GM19395 (cell line): ENCODE results near the gene ZNF618.

Experiments used
- ATAC-seq: cut with Tn5 transposase; IDR thresholded peaks from one replicate; pipeline ENCODE4 v1.9.1; 2021; ENCODE audit warnings: mild to moderate bottlenecking, moderate library complexity; ENCODE audit not compliant: unreplicated experiment

Gene ZNF618

GRCh38 chr9:113882181-113882580 is 6.1 kb downstream of the ZNF618 start:
- no peak for ATAC-seq

- no peak for ATAC-seq
Measured at GRCh38 chr9:113882636-113883164, 6.6 kb downstream of the ZNF618 start.

GRCh38 chr9:113885183-113886025 is 9.3 kb downstream of the ZNF618 start:
- ATAC-seq, result no peak

GRCh38 chr9:113886026-113886369 is 9.9 kb downstream of the ZNF618 start:
- ATAC-seq, result no peak

GRCh38 chr9:113886466-113886865 is 10.4 kb downstream of the ZNF618 start:
- no peak for ATAC-seq

- ATAC-seq, result no peak
Measured at GRCh38 chr9:113886933-113887332, 10.8 kb downstream of the ZNF618 start.

- no peak for ATAC-seq
Measured at GRCh38 chr9:113887436-113887835, 11.3 kb downstream of the ZNF618 start.

GRCh38 chr9:113888336-113888735 is 12.2 kb downstream of the ZNF618 start:
- no peak for ATAC-seq

GRCh38 chr9:113888976-113889375 is 12.9 kb downstream of the ZNF618 start:
- no peak for ATAC-seq

GRCh38 chr9:113890704-113891103 is 14.6 kb downstream of the ZNF618 start:
- ATAC-seq, result no peak

- no peak for ATAC-seq
Measured at GRCh38 chr9:113892861-113893491, 16.9 kb downstream of the ZNF618 start.

GRCh38 chr9:113894166-113894565 is 18.1 kb downstream of the ZNF618 start:
- ATAC-seq, result no peak

GRCh38 chr9:113895526-113895925 is 19.4 kb downstream of the ZNF618 start:
- no peak for ATAC-seq

GRCh38 chr9:113896713-113897112 is 20.6 kb downstream of the ZNF618 start:
- no peak for ATAC-seq

GRCh38 chr9:113898151-113898550 is 22.0 kb downstream of the ZNF618 start:
- no peak for ATAC-seq

- no peak for ATAC-seq
Measured at GRCh38 chr9:113898596-113898995, 22.5 kb downstream of the ZNF618 start.

- no peak for ATAC-seq
Measured at GRCh38 chr9:113899205-113899604, 23.1 kb downstream of the ZNF618 start.

- ATAC-seq, result no peak
Measured at GRCh38 chr9:113901221-113901688, 25.1 kb downstream of the ZNF618 start.

GRCh38 chr9:113903514-113904077 is 27.5 kb downstream of the ZNF618 start:
- no peak for ATAC-seq

- ATAC-seq, result no peak
Measured at GRCh38 chr9:113906411-113907110, 30.5 kb downstream of the ZNF618 start.

GRCh38 chr9:113907282-113907681 is 31.2 kb downstream of the ZNF618 start:
- ATAC-seq, result no peak
